OCI-LY1 (cell line): ENCODE measurements around the gene ADAMTSL3.
"Not testable (repeated sequence)": the region's sequence is repeated elsewhere in the genome, so short reads cannot be mapped to it uniquely, and the experiment has no call there.

Experiments used
- H2AFZ ChIP-seq: fragments of 200-600 bp; sonication (generic), shearing (Covaris generic); 2 replicates; pipeline ENCODE4 v1.6.0; 2014; ENCODE audit warnings: antibody characterized with exemption, mild to moderate bottlenecking, low read length
- H3F3A ChIP-seq: fragments of 200-600 bp; sonication (generic), shearing (Covaris generic); 2 replicates; pipeline ENCODE4 v1.6.0; 2014; ENCODE audit warnings: mild to moderate bottlenecking, antibody characterized with exemption, low read length, moderate library complexity; ENCODE audit not compliant: insufficient read depth
- H3K27ac ChIP-seq: fragments of 200-600 bp; sonication (generic); 2 replicates; pipeline ENCODE4 v1.5.1; 2014; ENCODE audit warnings: low read length, mixed run types, mild to moderate bottlenecking, low read depth; ENCODE audit not compliant: poor library complexity, severe bottlenecking
- H3K27me3 ChIP-seq: fragments of 200-600 bp; sonication (generic); 2 replicates; pipeline ENCODE4 v1.6.0; 2014; ENCODE audit warnings: antibody characterized with exemption, mild to moderate bottlenecking, low read length, moderate library complexity; ENCODE audit not compliant: insufficient read depth
- H3K36me3 ChIP-seq: fragments of 200-600 bp; sonication (generic); 2 replicates; pipeline ENCODE4 v1.6.1; 2014; ENCODE audit warnings: mild to moderate bottlenecking, antibody characterized with exemption, low read length, moderate library complexity, mixed read lengths; ENCODE audit not compliant: insufficient read depth
- H3K4me1 ChIP-seq: fragments of 200-600 bp; sonication (generic); 2 replicates; pipeline ENCODE4 v1.5.1; 2014; ENCODE audit warnings: mild to moderate bottlenecking, low read length, moderate library complexity; ENCODE audit not compliant: insufficient read depth, severe bottlenecking
- H3K4me2 ChIP-seq: fragments of 200-600 bp; sonication (generic), shearing (Covaris generic); 2 replicates; pipeline ENCODE4 v1.6.1; 2014; ENCODE audit warnings: low read length
- H3K4me3 ChIP-seq: fragments of 200-600 bp; sonication (generic); 2 replicates; pipeline ENCODE4 v1.5.1; 2014; ENCODE audit warnings: low read length, low read depth, mild to moderate bottlenecking, mixed read lengths; ENCODE audit not compliant: poor library complexity, severe bottlenecking
- H3K79me2 ChIP-seq: fragments of 200-600 bp; shearing (Covaris generic); 2 replicates; pipeline ENCODE4 v1.6.1; 2016; ENCODE audit warnings: mixed run types, low read length, mixed read lengths; ENCODE audit not compliant: insufficient read depth
- H3K9ac ChIP-seq: fragments of 200-600 bp; sonication (generic), shearing (Covaris generic); 2 replicates; pipeline ENCODE4 v1.6.1; 2014; ENCODE audit warnings: mild to moderate bottlenecking, low read length, mixed read lengths
- H3K9me2 ChIP-seq: fragments of 200-600 bp; sonication (generic), shearing (Covaris generic); 2 replicates; pipeline ENCODE4 v1.6.1; 2014; ENCODE audit warnings: low read depth, mild to moderate bottlenecking, low read length, mixed read lengths
- H3K9me3 ChIP-seq: fragments of 200-600 bp; shearing (Covaris generic); 2 replicates; pipeline ENCODE4 v1.6.1; 2014; ENCODE audit warnings: low read length, mixed read lengths
- H4K20me1 ChIP-seq: fragments of 200-600 bp; sonication (generic), shearing (Covaris generic); 2 replicates; pipeline ENCODE4 v1.6.0; 2016; ENCODE audit warnings: mild to moderate bottlenecking, low read length; ENCODE audit not compliant: insufficient read depth
- CTCF ChIP-seq: fragments of 200-600 bp; sonication (generic), shearing (Covaris generic); IDR thresholded peaks from 2 replicates; pipeline ENCODE4 v1.5.1; 2017; ENCODE audit warnings: mild to moderate bottlenecking, antibody characterized with exemption, low read length, moderate library complexity, mixed read lengths
- EZH2 ChIP-seq: fragments of 200-600 bp; sonication (generic), shearing (Covaris generic); IDR thresholded peaks from 2 replicates; pipeline ENCODE4 v1.8.0; 2017; ENCODE audit warnings: borderline replicate concordance, mixed run types, mild to moderate bottlenecking, antibody characterized with exemption, low read length, moderate library complexity, mixed read lengths

Gene ADAMTSL3

GRCh38 chr15:83960192-83960829 lies 306.4 kb downstream of the ADAMTSL3 start:
- TF ChIP-seq EZH2: no peak
- no peak for TF ChIP-seq CTCF
- Histone ChIP-seq H3K79me2 (no peaks in the 10 kb centered on the region), H3K4me1 (no peaks in the 10 kb centered on the region), H3K27ac (no peak overlapping the region), H3K4me3 (no peak overlapping the region), H3K4me2 (no peak overlapping the region), H3K9me2 (no peaks in the 10 kb centered on the region), H3K9ac (no peak overlapping the region), H3K27me3 (no peaks in the 10 kb centered on the region), H3F3A (no peaks in the 10 kb centered on the region), H3K9me3 (no peaks in the 10 kb centered on the region), H2AFZ (no peak overlapping the region), H3K36me3 (no peaks in the 10 kb centered on the region), H4K20me1 (no peaks in the 10 kb centered on the region)

GRCh38 chr15:83961311-83961710 lies 307.4 kb downstream of the ADAMTSL3 start:
- H2AFZ ChIP-seq: no peak overlapping the region
- no peak overlapping the region for H3K4me2 ChIP-seq
- no peaks in the 10 kb centered on the region for H3K27me3 ChIP-seq
- no peaks in the 10 kb centered on the region for H3K4me1 ChIP-seq
- no peak overlapping the region for H3K9ac ChIP-seq
- H3F3A ChIP-seq: no peaks in the 10 kb centered on the region
- TF ChIP-seq EZH2: no peak
- no peak for TF ChIP-seq CTCF
- H3K79me2 ChIP-seq: no peaks in the 10 kb centered on the region
- H3K36me3 ChIP-seq: no peaks in the 10 kb centered on the region
- H3K9me2 ChIP-seq: no peaks in the 10 kb centered on the region
- H4K20me1 ChIP-seq: no peaks in the 10 kb centered on the region
- H3K9me3 ChIP-seq: no peaks in the 10 kb centered on the region
- no peak overlapping the region for H3K4me3 ChIP-seq
- H3K27ac ChIP-seq: no peak overlapping the region

GRCh38 chr15:83964967-83965366 lies 311.0 kb downstream of the ADAMTSL3 start:
- not testable (repeated sequence) for H4K20me1 ChIP-seq, H3K36me3 ChIP-seq, H3K9ac ChIP-seq, H2AFZ ChIP-seq, H3K27ac ChIP-seq, H3K27me3 ChIP-seq, H3K4me1 ChIP-seq, H3K9me2 ChIP-seq, H3K4me2 ChIP-seq, H3K79me2 ChIP-seq, H3K9me3 ChIP-seq, H3F3A ChIP-seq, H3K4me3 ChIP-seq

- no peaks in the 10 kb centered on the region for H3F3A ChIP-seq
- no peak overlapping the region for H3K9ac ChIP-seq
- no peaks in the 10 kb centered on the region for H3K36me3 ChIP-seq
- no peak overlapping the region for H3K4me3 ChIP-seq
- no peak overlapping the region for H2AFZ ChIP-seq
- no peaks in the 10 kb centered on the region for H3K27me3 ChIP-seq
- no peak overlapping the region for H3K4me2 ChIP-seq
- H3K9me2 ChIP-seq: no peaks in the 10 kb centered on the region
- no peaks in the 10 kb centered on the region for H3K79me2 ChIP-seq
- no peak for TF ChIP-seq CTCF
- no peak for TF ChIP-seq EZH2
- no peak overlapping the region for H3K27ac ChIP-seq
- H3K9me3 ChIP-seq: no peaks in the 10 kb centered on the region
- H4K20me1 ChIP-seq: no peaks in the 10 kb centered on the region
- H3K4me1 ChIP-seq: no peaks in the 10 kb centered on the region
Observed at GRCh38 chr15:83970295-83970890, 316.5 kb downstream of the ADAMTSL3 start.
